Measurements from ENCODE around the gene TMIGD1.

- TF ChIP-seq CTCF (IDR thresholded peaks at IDR 0.05; ENCODE audit: low read length) (no peak), EZH2phosphoT487 (IDR thresholded peaks at IDR 0.05; ENCODE audit: low read length) (no peak), EZH2 (optimal IDR thresholded peaks at IDR 0.05; ENCODE audit: low read depth, low read length) (no peak)
These were observed 66.2 kb downstream of the TMIGD1 start for GRCh38 chr17:30267625-30268024.
